SK-N-SH treated with all-trans-retinoic acid at 6 μM for 48 hours (cell line): ENCODE results near the gene ERBB2.

ENCODE experiments used
- ESRRG ChIP-seq: fragments of 250-450 bp; sonication (Bioruptor Pico); IDR thresholded peaks from 2 replicates; pipeline ENCODE4 v1.6.1; 2021; ENCODE audit warnings: mild to moderate bottlenecking
- GLIS3 ChIP-seq: fragments of 250-450 bp; sonication (Bioruptor Pico); IDR thresholded peaks from 2 replicates; pipeline ENCODE4 v1.5.0; 2020; ENCODE audit warnings: mild to moderate bottlenecking, moderate library complexity
- OSR1 ChIP-seq: fragments of 250-450 bp; sonication (Bioruptor Pico); IDR thresholded peaks from 2 replicates; pipeline ENCODE4 v1.8.0; 2022; ENCODE audit warnings: moderate library complexity, mild to moderate bottlenecking, inconsistent platforms
- RARB ChIP-seq: fragments of 250-450 bp; sonication (Bioruptor Pico); IDR thresholded peaks from 2 replicates; pipeline ENCODE4 v1.8.0; 2021; ENCODE audit warnings: mild to moderate bottlenecking, moderate library complexity
- ZC3H10 ChIP-seq: fragments of 250-450 bp; sonication (Bioruptor Pico); IDR thresholded peaks from 2 replicates; pipeline ENCODE4 v1.5.1; 2021; ENCODE audit warnings: mild to moderate bottlenecking, moderate library complexity
- ZFP3 ChIP-seq: fragments of 250-450 bp; sonication (Bioruptor Pico); IDR thresholded peaks from 2 replicates; pipeline ENCODE4 v1.5.0; 2020; ENCODE audit warnings: mild to moderate bottlenecking, moderate library complexity
- ZFP30 ChIP-seq: fragments of 450-650 bp; formaldehyde crosslinking; IDR thresholded peaks from 2 replicates; pipeline ENCODE4 v1.5.0; 2022; ENCODE audit warnings: mild to moderate bottlenecking, moderate library complexity
- ZNF565 ChIP-seq: fragments of 450-650 bp; formaldehyde crosslinking; conservative IDR thresholded peaks from 2 replicates; pipeline ENCODE4 v1.5.0; 2020; ENCODE audit warnings: low read depth, mild to moderate bottlenecking, moderate library complexity
- ZNF8 ChIP-seq: fragments of 450-650 bp; formaldehyde crosslinking; IDR thresholded peaks from 2 replicates; pipeline ENCODE4 v1.5.0; 2020; ENCODE audit warnings: mild to moderate bottlenecking, moderate library complexity
- TF ChIP-seq, protein P1 (sequence below): fragments of 250-450 bp; sonication (Bioruptor Pico); IDR thresholded peaks from 2 replicates; pipeline ENCODE4 v1.8.0; 2020; ENCODE audit warnings: mild to moderate bottlenecking, moderate library complexity, borderline replicate concordance
- TF ChIP-seq, protein P2 (sequence below): fragments of 250-450 bp; sonication (Bioruptor Pico); IDR thresholded peaks from 2 replicates; pipeline ENCODE4 v1.5.1; 2021; ENCODE audit warnings: mild to moderate bottlenecking, moderate library complexity
- TF ChIP-seq, protein P3 (sequence below): fragments of 250-450 bp; sonication (Bioruptor Pico); IDR thresholded peaks from 2 replicates; pipeline ENCODE4 v1.5.1; 2020; ENCODE audit warnings: low read depth, mild to moderate bottlenecking, moderate library complexity

DNA sequence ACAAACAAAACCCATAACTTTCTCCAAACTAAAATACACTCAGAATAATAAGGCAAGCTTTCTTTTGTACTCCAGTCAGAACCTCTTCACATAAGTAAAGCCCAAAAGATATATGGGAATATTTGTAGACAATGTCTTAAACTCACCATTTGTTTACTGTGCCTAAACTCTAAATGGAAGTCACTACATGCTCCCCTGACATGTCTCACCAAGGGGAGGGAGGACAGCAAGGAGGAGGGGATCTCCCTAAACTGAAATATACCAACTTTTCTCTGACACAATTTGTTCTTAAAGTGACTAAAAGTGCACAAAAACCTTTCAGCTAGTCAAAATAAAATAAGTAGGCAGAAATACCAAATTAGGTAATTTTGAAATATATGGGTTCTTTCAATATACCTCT, 76.4 kb downstream of the ERBB2 start:
- TF ChIP-seq, protein P1, sequence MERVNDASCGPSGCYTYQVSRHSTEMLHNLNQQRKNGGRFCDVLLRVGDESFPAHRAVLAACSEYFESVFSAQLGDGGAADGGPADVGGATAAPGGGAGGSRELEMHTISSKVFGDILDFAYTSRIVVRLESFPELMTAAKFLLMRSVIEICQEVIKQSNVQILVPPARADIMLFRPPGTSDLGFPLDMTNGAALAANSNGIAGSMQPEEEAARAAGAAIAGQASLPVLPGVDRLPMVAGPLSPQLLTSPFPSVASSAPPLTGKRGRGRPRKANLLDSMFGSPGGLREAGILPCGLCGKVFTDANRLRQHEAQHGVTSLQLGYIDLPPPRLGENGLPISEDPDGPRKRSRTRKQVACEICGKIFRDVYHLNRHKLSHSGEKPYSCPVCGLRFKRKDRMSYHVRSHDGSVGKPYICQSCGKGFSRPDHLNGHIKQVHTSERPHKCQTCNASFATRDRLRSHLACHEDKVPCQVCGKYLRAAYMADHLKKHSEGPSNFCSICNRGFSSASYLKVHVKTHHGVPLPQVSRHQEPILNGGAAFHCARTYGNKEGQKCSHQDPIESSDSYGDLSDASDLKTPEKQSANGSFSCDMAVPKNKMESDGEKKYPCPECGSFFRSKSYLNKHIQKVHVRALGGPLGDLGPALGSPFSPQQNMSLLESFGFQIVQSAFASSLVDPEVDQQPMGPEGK (CRISPR knock-in tag) = no peak
- TF ChIP-seq ZFP30 (no peak), ZNF565 (CRISPR knock-in tag) (no peak), ZFP3 (CRISPR knock-in tag) (no peak), OSR1 (CRISPR knock-in tag) (no peak), RARB (no peak), ESRRG (no peak), GLIS3 (no peak), ZC3H10 (CRISPR knock-in tag) (no peak), ZNF8 (CRISPR knock-in tag) (no peak)
- TF ChIP-seq, protein P2, sequence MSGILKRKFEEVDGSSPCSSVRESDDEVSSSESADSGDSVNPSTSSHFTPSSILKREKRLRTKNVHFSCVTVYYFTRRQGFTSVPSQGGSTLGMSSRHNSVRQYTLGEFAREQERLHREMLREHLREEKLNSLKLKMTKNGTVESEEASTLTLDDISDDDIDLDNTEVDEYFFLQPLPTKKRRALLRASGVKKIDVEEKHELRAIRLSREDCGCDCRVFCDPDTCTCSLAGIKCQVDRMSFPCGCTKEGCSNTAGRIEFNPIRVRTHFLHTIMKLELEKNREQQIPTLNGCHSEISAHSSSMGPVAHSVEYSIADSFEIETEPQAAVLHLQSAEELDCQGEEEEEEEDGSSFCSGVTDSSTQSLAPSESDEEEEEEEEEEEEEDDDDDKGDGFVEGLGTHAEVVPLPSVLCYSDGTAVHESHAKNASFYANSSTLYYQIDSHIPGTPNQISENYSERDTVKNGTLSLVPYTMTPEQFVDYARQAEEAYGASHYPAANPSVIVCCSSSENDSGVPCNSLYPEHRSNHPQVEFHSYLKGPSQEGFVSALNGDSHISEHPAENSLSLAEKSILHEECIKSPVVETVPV = no peak
- TF ChIP-seq, protein P3, sequence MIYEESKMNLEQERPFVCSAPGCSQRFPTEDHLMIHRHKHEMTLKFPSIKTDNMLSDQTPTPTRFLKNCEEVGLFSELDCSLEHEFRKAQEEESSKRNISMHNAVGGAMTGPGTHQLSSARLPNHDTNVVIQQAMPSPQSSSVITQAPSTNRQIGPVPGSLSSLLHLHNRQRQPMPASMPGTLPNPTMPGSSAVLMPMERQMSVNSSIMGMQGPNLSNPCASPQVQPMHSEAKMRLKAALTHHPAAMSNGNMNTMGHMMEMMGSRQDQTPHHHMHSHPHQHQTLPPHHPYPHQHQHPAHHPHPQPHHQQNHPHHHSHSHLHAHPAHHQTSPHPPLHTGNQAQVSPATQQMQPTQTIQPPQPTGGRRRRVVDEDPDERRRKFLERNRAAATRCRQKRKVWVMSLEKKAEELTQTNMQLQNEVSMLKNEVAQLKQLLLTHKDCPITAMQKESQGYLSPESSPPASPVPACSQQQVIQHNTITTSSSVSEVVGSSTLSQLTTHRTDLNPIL = no peak
